Keratinocyte (primary cell): ENCODE measurements around the gene ADAMTS17. TPM values are rescaled to one million over a fixed set of nuclear protein-coding genes. Genes with fewer than 3 reads are reported as not detected.

Source experiments
- DNase-seq: peaks from one replicate; pipeline ENCODE4 v3.0.0-alpha.2; 2011; ENCODE audit warnings: low read depth, missing footprints, low spot score
- FAIRE-seq: peaks from 2 replicates; lab custom pipeline; 2011; peaks lifted over from hg19 to GRCh38; lab: Jason Lieb, UNC
- H2AFZ ChIP-seq: 2 replicates; pipeline ENCODE4 v1.6.0; 2012; ENCODE audit warnings: low read length, control low read depth, inconsistent platforms; ENCODE audit not compliant: control insufficient read depth
- H3K27ac ChIP-seq: 2 replicates; pipeline ENCODE4 v1.5.1; 2011; ENCODE audit warnings: low read length; ENCODE audit not compliant: control insufficient read depth, insufficient read depth
- H3K27me3 ChIP-seq: 3 replicates; pipeline ENCODE4 v1.6.0; 2011; ENCODE audit warnings: low read length; ENCODE audit not compliant: control insufficient read depth, insufficient read depth; ENCODE audit errors: extremely low read depth
- H3K36me3 ChIP-seq, 2 experiments: 2 replicates in 1 of 2; 3 replicates in 1 of 2; pipeline ENCODE4 v1.5.1; 2011; ENCODE audit warnings: low read length in 2 of 2, mild to moderate bottlenecking in 1 of 2; ENCODE audit not compliant: control insufficient read depth in 2 of 2, insufficient read depth in 2 of 2; ENCODE audit errors: extremely low read depth in 1 of 2
- H3K4me1 ChIP-seq: 3 replicates; pipeline ENCODE4 v1.5.1; 2011; ENCODE audit warnings: low read length; ENCODE audit not compliant: control insufficient read depth, insufficient read depth; ENCODE audit errors: extremely low read depth
- H3K4me2 ChIP-seq: 3 replicates; pipeline ENCODE4 v1.6.0; 2011; ENCODE audit warnings: low read depth, low read length; ENCODE audit not compliant: control insufficient read depth, insufficient read depth; ENCODE audit errors: extremely low read depth
- H3K4me3 ChIP-seq, 3 experiments: fragments of 200-600 bp in 1 of 3; sonication (generic) in 1 of 3; 2 replicates in 2 of 3; 3 replicates in 1 of 3; pipeline ENCODE4 v1.5.1; 2011 to 2016; ENCODE audit warnings: low read length in 3 of 3, mild to moderate bottlenecking in 3 of 3, control low read depth in 2 of 3, inconsistent platforms in 1 of 3, low read depth in 1 of 3, mixed read lengths in 1 of 3, mixed run types in 1 of 3, moderate library complexity in 1 of 3; ENCODE audit not compliant: control insufficient read depth in 2 of 3, insufficient read depth in 2 of 3; ENCODE audit errors: extremely low read depth in 1 of 3
- H3K79me2 ChIP-seq: 2 replicates; pipeline ENCODE4 v1.6.0; 2012; ENCODE audit warnings: low read length; ENCODE audit not compliant: control insufficient read depth, insufficient read depth
- H3K9ac ChIP-seq: 3 replicates; pipeline ENCODE4 v1.6.0; 2011; ENCODE audit warnings: low read length; ENCODE audit not compliant: control insufficient read depth, insufficient read depth; ENCODE audit errors: extremely low read depth
- H3K9me1 ChIP-seq: 3 replicates; pipeline ENCODE4 v1.6.0; 2011; ENCODE audit warnings: low read length; ENCODE audit not compliant: control insufficient read depth, insufficient read depth; ENCODE audit errors: extremely low read depth
- H3K9me3 ChIP-seq: 2 replicates; pipeline ENCODE4 v1.5.1; 2012; ENCODE audit warnings: low read depth, low read length; ENCODE audit not compliant: control insufficient read depth
- H4K20me1 ChIP-seq: 3 replicates; pipeline ENCODE4 v1.6.0; 2011; ENCODE audit warnings: low read length; ENCODE audit not compliant: control insufficient read depth, insufficient read depth; ENCODE audit errors: extremely low read depth
- EZH2 ChIP-seq: IDR thresholded peaks from one replicate; pipeline ENCODE4 v1.6.1; 2012; ENCODE audit warnings: inconsistent platforms, mild to moderate bottlenecking, low read length, moderate library complexity
- dilution Hi-C: fragments of 300-500 bp; cut with MboI; formaldehyde crosslinking; loops from one replicate; pipeline ENCODE4 v1.7.0; 2020; ENCODE audit warnings: low sequenced_read_pairs; ENCODE audit not compliant: extremely low pct_ligation_motif_present
- polyA plus RNA-seq, 5 experiments: library from polyadenylated mRNA; depleted of rRNA in 3 of 5; stranded (reverse) in 3 of 5; stranded (forward) in 1 of 5; unstranded in 1 of 5; fragments of >200 nt; gene quantifications; 1 replicate in 1 of 5; 2 replicates in 3 of 5; 3 replicates in 1 of 5; pipeline versions ENCODE4 v1.2.1 to v1.2.3, GENCODE V29; 2011 to 2012; ENCODE audit warnings: missing spikeins in 2 of 5, low read depth in 1 of 5, low replicate concordance in 1 of 5
- TF ChIP-seq, protein P1 (sequence below), 3 experiments: IDR thresholded peaks in 1 of 3; conservative IDR thresholded peaks in 1 of 3; optimal IDR thresholded peaks in 1 of 3; 2 replicates in 2 of 3; 3 replicates in 1 of 3; pipeline versions ENCODE3 to v1.5.1; 2011; ENCODE audit warnings: low read length in 3 of 3, mild to moderate bottlenecking in 3 of 3, moderate library complexity in 2 of 3, control low read depth in 1 of 3, inconsistent platforms in 1 of 3; ENCODE audit not compliant: insufficient read depth in 2 of 3; ENCODE audit errors: extremely low read depth in 1 of 3

The ADAMTS17 gene
- polyA plus RNA-seq, 1 donor (not counting 4 experiments of a cell fraction or from before 2014, with no cell fraction given): 0.18 TPM

DNA sequence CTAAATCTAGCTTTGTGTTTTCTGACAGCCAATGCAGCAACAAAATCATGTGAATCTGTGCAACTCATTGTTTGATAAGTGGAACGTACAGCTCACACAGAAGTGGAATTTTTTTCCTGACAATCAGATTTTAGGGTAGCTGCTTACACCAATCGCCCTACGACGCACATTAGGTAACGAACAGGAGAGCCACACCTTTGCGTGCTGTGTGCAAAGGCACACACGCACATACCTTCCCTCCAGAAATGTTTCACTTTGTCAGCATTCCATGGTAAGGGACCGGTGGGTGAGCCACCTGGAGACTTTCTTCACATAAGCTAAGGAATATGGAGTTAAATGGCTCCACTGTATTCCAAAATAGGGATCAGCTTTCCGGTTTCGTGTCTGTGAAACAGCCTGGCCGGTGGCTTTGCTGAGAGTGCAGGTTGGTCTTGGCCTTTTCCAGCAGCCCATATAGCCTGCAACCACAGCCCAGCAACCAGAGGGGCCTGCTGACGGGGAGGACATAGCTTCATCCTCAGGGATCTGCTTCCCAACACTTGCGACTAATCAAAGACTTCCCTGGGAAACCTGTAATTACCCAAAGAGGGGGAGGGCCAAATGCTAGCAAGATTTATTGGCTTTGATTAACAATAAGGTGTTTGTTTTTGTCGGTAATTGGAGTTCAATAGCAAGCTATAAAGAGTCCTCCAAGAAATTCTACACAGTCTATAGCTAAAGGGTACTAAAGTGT lies 145.3 kb downstream of the ADAMTS17 start:
- DNase-seq (no peak), FAIRE-seq (no peak)
- H3K4me1 ChIP-seq: peaks cover 10% of the 10 kb centered on the region
- H2AFZ ChIP-seq: no peak overlapping the region
- no peak overlapping the region for H3K27ac ChIP-seq
- dilution Hi-C loops: no loop called here
- TF ChIP-seq EZH2: no peak
- TF ChIP-seq, protein P1, sequence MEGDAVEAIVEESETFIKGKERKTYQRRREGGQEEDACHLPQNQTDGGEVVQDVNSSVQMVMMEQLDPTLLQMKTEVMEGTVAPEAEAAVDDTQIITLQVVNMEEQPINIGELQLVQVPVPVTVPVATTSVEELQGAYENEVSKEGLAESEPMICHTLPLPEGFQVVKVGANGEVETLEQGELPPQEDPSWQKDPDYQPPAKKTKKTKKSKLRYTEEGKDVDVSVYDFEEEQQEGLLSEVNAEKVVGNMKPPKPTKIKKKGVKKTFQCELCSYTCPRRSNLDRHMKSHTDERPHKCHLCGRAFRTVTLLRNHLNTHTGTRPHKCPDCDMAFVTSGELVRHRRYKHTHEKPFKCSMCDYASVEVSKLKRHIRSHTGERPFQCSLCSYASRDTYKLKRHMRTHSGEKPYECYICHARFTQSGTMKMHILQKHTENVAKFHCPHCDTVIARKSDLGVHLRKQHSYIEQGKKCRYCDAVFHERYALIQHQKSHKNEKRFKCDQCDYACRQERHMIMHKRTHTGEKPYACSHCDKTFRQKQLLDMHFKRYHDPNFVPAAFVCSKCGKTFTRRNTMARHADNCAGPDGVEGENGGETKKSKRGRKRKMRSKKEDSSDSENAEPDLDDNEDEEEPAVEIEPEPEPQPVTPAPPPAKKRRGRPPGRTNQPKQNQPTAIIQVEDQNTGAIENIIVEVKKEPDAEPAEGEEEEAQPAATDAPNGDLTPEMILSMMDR (optimal IDR thresholded peaks at IDR 0.05 in 1 of 3, IDR thresholded peaks at IDR 0.05 in 1 of 3, conservative IDR thresholded peaks at IDR 0.05 in 1 of 3; ENCODE audit: extremely low read depth in 1 of 3, insufficient read depth in 2 of 3, low read length in 3 of 3): no peak
- H3K9me1 ChIP-seq: no peaks in the 10 kb centered on the region
- no peaks in the 10 kb centered on the region for H3K79me2 ChIP-seq
- H3K9me3 ChIP-seq: no peaks in the 10 kb centered on the region
- H3K4me2 ChIP-seq: no peak overlapping the region
- no peak overlapping the region for H3K4me3 ChIP-seq
- no peaks in the 10 kb centered on the region for H4K20me1 ChIP-seq
- H3K36me3 ChIP-seq: no peaks in the 10 kb centered on the region
- H3K9ac ChIP-seq: no peak overlapping the region
- peaks cover 7% of the 10 kb centered on the region for H3K27me3 ChIP-seq

DNA sequence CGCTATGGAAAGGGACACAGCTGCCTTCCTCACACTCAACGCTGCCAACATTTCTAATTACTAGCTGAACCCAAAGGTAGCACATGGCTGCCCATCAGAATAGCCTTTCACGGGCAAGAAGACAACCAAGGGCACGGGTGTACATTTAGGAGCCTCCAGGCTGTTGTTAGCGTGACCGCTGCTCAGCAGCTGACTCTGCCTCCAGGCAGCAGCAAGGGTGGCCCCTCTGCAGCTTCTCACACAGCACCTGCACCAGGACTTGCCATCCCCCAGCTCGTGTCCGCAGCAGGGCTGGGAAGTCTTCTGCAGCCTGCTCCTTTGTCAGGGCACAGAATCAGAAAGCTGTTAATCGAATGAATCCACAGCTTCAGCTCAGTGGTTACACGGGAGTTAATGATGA lies 146.8 kb downstream of the ADAMTS17 start:
- no peaks in the 10 kb centered on the region for H3K79me2 ChIP-seq
- dilution Hi-C loops: no loop called here
- FAIRE-seq: no peak
- no peak for TF ChIP-seq EZH2
- TF ChIP-seq, protein P1 (optimal IDR thresholded peaks at IDR 0.05 in 1 of 3, IDR thresholded peaks at IDR 0.05 in 1 of 3, conservative IDR thresholded peaks at IDR 0.05 in 1 of 3; ENCODE audit: extremely low read depth in 1 of 3, insufficient read depth in 2 of 3, low read length in 3 of 3): no peak
- DNase-seq: no peak
- peaks cover 17% of the 10 kb centered on the region for H3K4me1 ChIP-seq
- H3K9me3 ChIP-seq: no peaks in the 10 kb centered on the region
- no peak overlapping the region for H3K9ac ChIP-seq
- no peaks in the 10 kb centered on the region for H3K36me3 ChIP-seq
- peaks cover 6% of the 10 kb centered on the region for H3K27me3 ChIP-seq
- H4K20me1 ChIP-seq: no peaks in the 10 kb centered on the region
- no peak overlapping the region for H3K4me2 ChIP-seq
- no peak overlapping the region for H2AFZ ChIP-seq
- no peak overlapping the region for H3K4me3 ChIP-seq
- no peak overlapping the region for H3K27ac ChIP-seq
- no peaks in the 10 kb centered on the region for H3K9me1 ChIP-seq
